SK-N-SH treated with all-trans-retinoic acid at 6 μM for 48 hours (cell line): Measurements from ENCODE around the gene SELENOT.

Experiments
- CSRNP3 ChIP-seq: fragments of 250-450 bp; sonication (Bioruptor Pico); IDR thresholded peaks from 2 replicates; pipeline ENCODE4 v1.5.1; 2021; ENCODE audit warnings: mild to moderate bottlenecking, moderate library complexity
- POU6F1 ChIP-seq: fragments of 250-450 bp; sonication (Bioruptor Pico); IDR thresholded peaks from 2 replicates; pipeline ENCODE4 v1.8.0; 2021; ENCODE audit warnings: low read depth, mild to moderate bottlenecking, moderate library complexity, borderline replicate concordance
- ZC3H10 ChIP-seq: fragments of 250-450 bp; sonication (Bioruptor Pico); IDR thresholded peaks from 2 replicates; pipeline ENCODE4 v1.5.1; 2021; ENCODE audit warnings: mild to moderate bottlenecking, moderate library complexity
- ZFP3 ChIP-seq: fragments of 250-450 bp; sonication (Bioruptor Pico); IDR thresholded peaks from 2 replicates; pipeline ENCODE4 v1.5.0; 2020; ENCODE audit warnings: mild to moderate bottlenecking, moderate library complexity
- ZNF565 ChIP-seq: fragments of 450-650 bp; formaldehyde crosslinking; conservative IDR thresholded peaks from 2 replicates; pipeline ENCODE4 v1.5.0; 2020; ENCODE audit warnings: low read depth, mild to moderate bottlenecking, moderate library complexity

GRCh38 chr3:150653110-150653561 is 50.0 kb downstream of the SELENOT start:
- no peak for TF ChIP-seq POU6F1
- no peak for TF ChIP-seq ZC3H10 (CRISPR knock-in tag)
- TF ChIP-seq ZFP3: no peak
- TF ChIP-seq CSRNP3 (CRISPR knock-in tag): no peak
- no peak for TF ChIP-seq ZNF565 (CRISPR knock-in tag)
